ENCODE data around the gene MXRA7.

The MXRA7 gene

GRCh38 chr17:76672270-76672851 is 38.4 kb downstream of the MXRA7 start:
- DNase-seq (ENCODE audit: low read depth) = peak; percentile 27
- no peak for TF ChIP-seq CTCF (IDR thresholded peaks at IDR 0.05; ENCODE audit: control insufficient read depth, extremely low read depth, insufficient read depth)
- peak overlapping the region; percentile 64 for H3K4me3 ChIP-seq (ENCODE audit: low read depth, low read length)

GRCh38 chr17:76671912-76672262 is 38.9 kb downstream of the MXRA7 start:
- TF ChIP-seq CTCF (IDR thresholded peaks at IDR 0.05; ENCODE audit: control insufficient read depth, extremely low read depth, insufficient read depth) = peak; percentile 5; the same call in 1 of the 2 replicates
- DNase-seq (ENCODE audit: low read depth) = no peak
- H3K4me3 ChIP-seq (ENCODE audit: low read depth, low read length) = peak overlapping the region; percentile 64

- TF ChIP-seq CTCF (IDR thresholded peaks at IDR 0.05; ENCODE audit: control insufficient read depth, extremely low read depth, insufficient read depth) = no peak
- H3K4me3 ChIP-seq (ENCODE audit: low read depth, low read length) = peak overlapping the region; percentile 64
- peak; percentile 100 for DNase-seq (ENCODE audit: low read depth)
Observed at GRCh38 chr17:76671123-76671911, 39.4 kb downstream of the MXRA7 start.

- TF ChIP-seq CTCF (IDR thresholded peaks at IDR 0.05; ENCODE audit: control insufficient read depth, extremely low read depth, insufficient read depth) = no peak
- no peak overlapping the region for H3K4me3 ChIP-seq (ENCODE audit: low read depth, low read length)
- no peak for DNase-seq (ENCODE audit: low read depth)
Observed at GRCh38 chr17:76670718-76671122, 40.0 kb downstream of the MXRA7 start.

GRCh38 chr17:76670020-76670717 is 40.6 kb downstream of the MXRA7 start:
- H3K4me3 ChIP-seq (ENCODE audit: low read depth, low read length) = no peak overlapping the region
- no peak for TF ChIP-seq CTCF (IDR thresholded peaks at IDR 0.05; ENCODE audit: control insufficient read depth, extremely low read depth, insufficient read depth)
- no peak for DNase-seq (ENCODE audit: low read depth)

- TF ChIP-seq CTCF (IDR thresholded peaks at IDR 0.05; ENCODE audit: control insufficient read depth, extremely low read depth, insufficient read depth) = no peak
Observed at GRCh38 chr17:76667786-76668453, 42.8 kb downstream of the MXRA7 start.

More at GRCh38 chr17:76667786-76668453, 42.8 kb downstream of the MXRA7 start:
- no peak for DNase-seq (ENCODE audit: low read depth)
- no peak overlapping the region for H3K4me3 ChIP-seq (ENCODE audit: low read depth, low read length)

All from LNCaP clone FGC (cell line).